Endothelial cell of umbilical vein (primary cell): Measurements from ENCODE around the gene NFYC. TPM values are rescaled to one million over a fixed set of nuclear protein-coding genes. Genes with fewer than 3 reads are reported as not detected.

Source experiments
- BruUV-seq: library from RNA; stranded (reverse); fragments of 400-500 nt; replicated peaks from 2 replicates; lab custom pipeline; 2021; lab: Mats Ljungman, UMichigan
- CTCF ChIA-PET: fragments of 300-600, 350-600 bp; sonication (Branson Sonifier 250); formaldehyde crosslinking; loops from one replicate; lab custom pipeline; 2021; ENCODE audit warnings: antibody characterized with exemption, inconsistent platforms; lab: Charles Lee
- POLR2A ChIA-PET: fragments of 300-600, 350-600 bp; sonication (Branson Sonifier 250); formaldehyde crosslinking; loops from one replicate; lab custom pipeline; 2021; ENCODE audit warnings: antibody characterized with exemption, inconsistent platforms; lab: Charles Lee
- DNase-seq: peaks from one replicate; pipeline ENCODE4 v3.0.0-alpha.2; 2011; ENCODE audit warnings: low read depth, low spot score
- FAIRE-seq: peaks from 2 replicates; lab custom pipeline; 2011; peaks lifted over from hg19 to GRCh38; lab: Jason Lieb, UNC
- H2AFZ ChIP-seq: 2 replicates; pipeline ENCODE4 v1.6.0; 2012; ENCODE audit warnings: low read depth, low read length, control low read depth, inconsistent platforms
- H3K27ac ChIP-seq: 2 replicates; pipeline ENCODE4 v1.5.1; 2011; ENCODE audit warnings: low read depth, mild to moderate bottlenecking, control low read depth, low read length, moderate library complexity; ENCODE audit not compliant: insufficient read depth
- H3K27me3 ChIP-seq, 2 experiments: 2 replicates each; pipeline versions ENCODE4 v1.6.0 to v1.6.1; 2011; ENCODE audit warnings: low read length in 2 of 2, mixed read lengths in 1 of 2; ENCODE audit not compliant: control insufficient read depth in 2 of 2, insufficient read depth in 2 of 2
- H3K36me3 ChIP-seq, 2 experiments: 2 replicates in 1 of 2; 3 replicates in 1 of 2; pipeline ENCODE4 v1.5.1; 2011; ENCODE audit warnings: low read length in 2 of 2, mild to moderate bottlenecking in 1 of 2, moderate library complexity in 1 of 2; ENCODE audit not compliant: control insufficient read depth in 2 of 2, insufficient read depth in 2 of 2; ENCODE audit errors: extremely low read depth in 1 of 2
- H3K4me1 ChIP-seq: 3 replicates; pipeline ENCODE4 v1.5.1; 2011; ENCODE audit warnings: mild to moderate bottlenecking, low read length; ENCODE audit not compliant: control insufficient read depth, insufficient read depth; ENCODE audit errors: extremely low read depth
- H3K4me2 ChIP-seq: 2 replicates; pipeline ENCODE4 v1.6.1; 2011; ENCODE audit warnings: low read length, control low read depth, mixed read lengths; ENCODE audit not compliant: insufficient read depth
- H3K4me3 ChIP-seq, 3 experiments: fragments of 200-600 bp in 1 of 3; sonication (generic), shearing (Covaris generic) in 1 of 3; replicated peaks in 1 of 3; 2 replicates each; pipeline ENCODE4 v1.5.1; 2011 to 2016; ENCODE audit warnings: control low read depth in 3 of 3, low read length in 3 of 3, mild to moderate bottlenecking in 2 of 3, inconsistent platforms in 1 of 3, low read depth in 1 of 3, moderate library complexity in 1 of 3; ENCODE audit not compliant: insufficient read depth in 1 of 3
- H3K79me2 ChIP-seq: 2 replicates; pipeline ENCODE4 v1.6.0; 2012; ENCODE audit warnings: low read length, inconsistent platforms; ENCODE audit not compliant: control insufficient read depth, insufficient read depth
- H3K9ac ChIP-seq: replicated peaks from 2 replicates; pipeline ENCODE3; 2011; ENCODE audit warnings: low read length, control low read depth; ENCODE audit not compliant: insufficient read depth; ENCODE audit errors: extremely low read depth
- H3K9me1 ChIP-seq: replicated peaks from 3 replicates; pipeline ENCODE4 v1.6.0; 2011; ENCODE audit warnings: mild to moderate bottlenecking, low read length; ENCODE audit not compliant: control insufficient read depth, insufficient read depth; ENCODE audit errors: extremely low read depth
- H3K9me3 ChIP-seq: replicated peaks from 2 replicates; pipeline ENCODE4 v1.5.1; 2012; ENCODE audit warnings: low read length, inconsistent platforms; ENCODE audit not compliant: control insufficient read depth, insufficient read depth
- H4K20me1 ChIP-seq: replicated peaks from 2 replicates; pipeline ENCODE3; 2011; ENCODE audit warnings: mild to moderate bottlenecking, low read length; ENCODE audit not compliant: control insufficient read depth, insufficient read depth; ENCODE audit errors: extremely low read depth
- EZH2 ChIP-seq: IDR thresholded peaks from 2 replicates; pipeline ENCODE4 v1.6.1; 2012; ENCODE audit warnings: borderline replicate concordance, low read depth, mild to moderate bottlenecking, moderate library complexity, low read length, inconsistent platforms; ENCODE audit not compliant: severe bottlenecking
- MAX ChIP-seq: IDR thresholded peaks from 2 replicates; pipeline ENCODE4 v1.6.1; 2011; ENCODE audit not compliant: insufficient read depth, insufficient read length
- dilution Hi-C: fragments of 300-500 bp; cut with MboI; formaldehyde crosslinking; loops from one replicate; pipeline ENCODE4 v1.15.0; 2019; ENCODE audit warnings: low sequenced_read_pairs; ENCODE audit not compliant: extremely low pct_ligation_motif_present
- intact Hi-C: fragments of 100-400 bp; cut with micrococcal nuclease; formaldehyde crosslinking; loops from one replicate; pipeline ENCODE4 v1.10.0; 2022
- microRNA counts: library from miRNA; unstranded; fragments of <30 nt; microRNA quantifications from one replicate; lab custom pipeline; 2016
- microRNA-seq: library from miRNA; unstranded; fragments of <30 nt; microRNA quantifications from one replicate; pipeline ENCODE4 v1.2.0, GENCODE V29; 2021; ENCODE audit warnings: borderline number of aligned reads, borderline replicate concordance
- polyA plus RNA-seq, 4 experiments: library from polyadenylated mRNA; depleted of rRNA in 3 of 4; stranded (reverse) in 3 of 4; unstranded in 1 of 4; fragments of >200 nt; gene quantifications; 2 replicates each; pipeline versions ENCODE4 v1.2.1 to v1.2.3, GENCODE V29; 2011 to 2012; ENCODE audit warnings: missing spikeins in 1 of 4
- small RNA-seq: library from RNA; depleted of rRNA; stranded (forward); fragments of <200 nt; gene quantifications from one replicate; pipeline ENCODE3, GENCODE V24; 2012; ENCODE audit warnings: low replicate concordance, low read depth; ENCODE audit not compliant: insufficient read depth, insufficient read length
- total RNA-seq: library from RNA; stranded (reverse); gene quantifications from 2 replicates; pipeline ENCODE4 v1.2.3, GENCODE V29; 2021

NFYC gene
- total and polyA plus RNA-seq, 2 donors (not counting 3 experiments of a cell fraction or from before 2014, with no cell fraction given): 51.1 to 81.7 TPM

- CTCF ChIA-PET: interaction anchor here (0.6 to 1.9 kb wide), 4 partner anchors 12 to 129 kb away, joined by 3 to 9 read pairs (median 4); no protein-coding TSS in a partner anchor
- FAIRE-seq: no peak
Measured at GRCh38 chr1:40820251-40820797, 128.8 kb downstream of the NFYC start.

More at GRCh38 chr1:40820251-40820797, 128.8 kb downstream of the NFYC start:
- dilution Hi-C loops (no loop called here), intact Hi-C loops (no loop called here)
- Histone ChIP-seq H3K9ac (no peak overlapping the region), H4K20me1 (no peaks in the 10 kb centered on the region), H3K4me3 (no peak overlapping the region), H3K27ac (no peak overlapping the region), H2AFZ (no peak overlapping the region), H3K4me2 (no peak overlapping the region), H3K79me2 (no peaks in the 10 kb centered on the region), H3K9me3 (no peaks in the 10 kb centered on the region), H3K4me1 (peaks cover 2% of the 10 kb centered on the region), H3K36me3 (no peaks in the 10 kb centered on the region), H3K27me3 (peaks cover 0 to 10% of the 10 kb centered on the region in 2 experiments), H3K9me1 (no peaks in the 10 kb centered on the region)
- no TSS peak for BruUV-seq
- peak; percentile 31 for TF ChIP-seq EZH2
- TF ChIP-seq MAX: no peak
- DNase-seq: no peak
- POLR2A ChIA-PET: no interaction called here

MicroRNA genes within 50 kb of the gene (microRNA counts, 767-probe panel; counts per million panel counts)
- microRNA hsa-miR-30c-5p (lab: Ali Mortazavi, UCI) (723 counts per million, percentile 96 among the panel's probes with 10 or more counts), microRNA hsa-miR-30e-5p (lab: Ali Mortazavi, UCI) (723 counts per million, percentile 96 among the panel's probes with 10 or more counts)

Small RNA genes within 50 kb of the gene (microRNA-seq; reads per million reads assigned to microRNA genes)
- gene MIR30C1 (46.8 reads per million, percentile 47 among the genes with 10 or more reads in this experiment), gene MIR30E (1,319 reads per million, percentile 84 among the genes with 10 or more reads in this experiment)

Small RNA genes within 50 kb of the gene (small RNA-seq; reads per million reads assigned to genes)
- gene MIR30C1 (2.8 reads per million, percentile 16 among the genes with 10 or more reads in this experiment), gene MIR30E (70.3 reads per million, percentile 95 among the genes with 10 or more reads in this experiment), gene RN7SL326P (not detected)

Other genes starting within 250 kb of the NFYC start
- 2.7 and 3.4 TPM in 2 replicates for gene ZFP69B, start 241.2 kb upstream of the NFYC start, total RNA-seq
- gene ZFP69B, start 241.2 kb upstream of the NFYC start, polyA plus RNA-seq: 0.56 and 0.81 TPM in 2 replicates
- 2.4 and 3.2 TPM in 2 replicates for gene ZFP69, start 214.4 kb upstream of the NFYC start, total RNA-seq
- 0.78 and 0.98 TPM in 2 replicates for gene ZFP69, start 214.4 kb upstream of the NFYC start, polyA plus RNA-seq
- gene EXO5, start 182.9 kb upstream of the NFYC start, total RNA-seq: 9.2 and 13.0 TPM in 2 replicates
- gene EXO5, start 182.9 kb upstream of the NFYC start, polyA plus RNA-seq: 5.9 and 7.0 TPM in 2 replicates
- 5.5 and 5.8 TPM in 2 replicates for gene ZNF684, start 160.1 kb upstream of the NFYC start, total RNA-seq
- 2.4 and 2.9 TPM in 2 replicates for gene ZNF684, start 160.1 kb upstream of the NFYC start, polyA plus RNA-seq
- gene RIMS3, start 26.0 kb upstream of the NFYC start, total RNA-seq: 0.14 and 0.15 TPM in 2 replicates
- 0.08 and 0.14 TPM in 2 replicates for gene RIMS3, start 26.0 kb upstream of the NFYC start, polyA plus RNA-seq
- gene KCNQ4, start 92.1 kb downstream of the NFYC start, total RNA-seq: 0.07 and 0.23 TPM in 2 replicates
- 0.06 TPM in 2 replicates for gene KCNQ4, start 92.1 kb downstream of the NFYC start, polyA plus RNA-seq
- 10.9 and 11.3 TPM in 2 replicates for gene CITED4, start 170.7 kb downstream of the NFYC start, total RNA-seq
- gene CITED4, start 170.7 kb downstream of the NFYC start, polyA plus RNA-seq: 3.8 and 4.7 TPM in 2 replicates